Measurements from ENCODE around the gene MSH5.

Gene MSH5

DNA sequence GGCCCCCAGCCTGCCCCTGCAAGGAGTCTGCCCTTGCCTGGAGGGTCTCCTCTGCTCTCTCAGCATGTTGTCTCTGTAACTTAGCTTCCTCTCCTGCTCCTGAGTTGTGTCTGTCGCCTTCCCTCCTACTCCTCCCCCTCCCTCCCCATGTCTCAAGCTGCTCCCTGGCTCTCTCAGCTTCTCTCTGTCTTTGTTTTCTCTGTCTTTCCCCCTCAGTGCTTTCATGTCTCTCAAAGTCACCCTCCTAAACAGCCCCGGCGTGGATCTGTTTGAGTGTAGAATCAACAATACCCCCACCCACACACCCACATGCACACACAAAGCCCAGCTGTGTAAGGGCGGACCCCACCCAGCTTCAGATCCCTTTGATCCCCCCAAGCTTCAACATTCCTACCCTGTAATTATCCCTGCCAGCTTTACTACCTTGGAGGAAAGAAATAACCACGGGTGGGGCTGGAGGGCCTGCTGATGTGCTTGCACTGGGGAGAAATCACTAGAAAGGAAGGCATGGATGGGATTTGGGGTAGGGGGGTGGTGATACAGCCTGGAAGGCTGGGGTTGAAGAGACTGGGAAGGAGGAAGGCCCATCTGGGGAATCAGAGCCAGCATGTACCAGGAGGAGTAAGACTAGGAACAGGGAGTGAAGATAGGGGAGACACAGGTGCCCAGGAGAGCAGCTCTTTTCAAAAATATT lies 25.7 kb upstream of the MSH5 start:
- FAIRE-seq, result no peak

DNA sequence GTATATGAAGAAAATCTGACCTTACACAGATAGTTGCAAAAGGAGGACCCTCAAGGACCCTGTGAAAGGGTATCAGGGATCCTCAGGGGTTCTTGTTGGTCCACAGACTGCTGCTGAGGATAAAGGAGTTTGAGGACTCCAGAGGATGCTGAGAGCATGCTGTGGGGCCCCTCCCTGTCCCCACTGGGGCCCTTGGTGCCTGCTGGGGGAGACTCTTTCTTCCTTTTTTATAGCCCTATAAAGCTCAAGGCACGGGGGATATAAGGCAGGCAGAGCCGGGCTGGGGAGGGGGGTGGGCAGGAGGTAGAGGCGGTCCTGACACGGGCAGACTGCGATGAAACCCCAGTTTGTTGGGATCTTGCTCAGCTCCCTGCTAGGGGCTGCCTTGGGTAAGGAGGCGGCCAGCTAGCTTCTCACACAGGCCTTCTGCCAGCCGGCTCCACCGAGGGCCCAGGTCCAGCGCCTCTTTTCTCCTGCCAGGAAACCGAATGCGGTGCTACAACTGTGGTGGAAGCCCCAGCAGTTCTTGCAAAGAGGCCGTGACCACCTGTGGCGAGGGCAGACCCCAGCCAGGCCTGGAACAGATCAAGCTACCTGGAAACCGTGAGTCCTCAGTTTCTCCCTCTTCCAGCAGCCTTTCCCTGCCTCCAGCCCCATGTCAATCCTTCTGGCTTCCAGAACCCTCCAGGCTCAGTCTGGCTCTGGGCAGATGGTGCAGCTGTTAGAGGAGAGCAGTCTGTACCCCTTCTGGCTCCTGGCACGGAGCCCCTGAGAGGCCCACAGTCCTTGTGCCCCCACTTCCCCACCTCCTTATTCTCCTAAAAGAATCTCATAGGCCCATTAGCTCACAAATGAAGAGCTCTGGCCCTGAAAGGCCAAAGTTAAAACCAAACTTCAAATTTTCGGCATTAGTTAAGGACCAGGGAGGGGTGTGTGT lies 24.5 kb upstream of the MSH5 start, which contains the start of gene LY6G6D:
Gene LY6G6D, plus strand, starts transcription at position 327 of the 937 bp plus-strand sequence. Its CDS starts 8 bp downstream, at position 335.
- FAIRE-seq, result no peak

DNA sequence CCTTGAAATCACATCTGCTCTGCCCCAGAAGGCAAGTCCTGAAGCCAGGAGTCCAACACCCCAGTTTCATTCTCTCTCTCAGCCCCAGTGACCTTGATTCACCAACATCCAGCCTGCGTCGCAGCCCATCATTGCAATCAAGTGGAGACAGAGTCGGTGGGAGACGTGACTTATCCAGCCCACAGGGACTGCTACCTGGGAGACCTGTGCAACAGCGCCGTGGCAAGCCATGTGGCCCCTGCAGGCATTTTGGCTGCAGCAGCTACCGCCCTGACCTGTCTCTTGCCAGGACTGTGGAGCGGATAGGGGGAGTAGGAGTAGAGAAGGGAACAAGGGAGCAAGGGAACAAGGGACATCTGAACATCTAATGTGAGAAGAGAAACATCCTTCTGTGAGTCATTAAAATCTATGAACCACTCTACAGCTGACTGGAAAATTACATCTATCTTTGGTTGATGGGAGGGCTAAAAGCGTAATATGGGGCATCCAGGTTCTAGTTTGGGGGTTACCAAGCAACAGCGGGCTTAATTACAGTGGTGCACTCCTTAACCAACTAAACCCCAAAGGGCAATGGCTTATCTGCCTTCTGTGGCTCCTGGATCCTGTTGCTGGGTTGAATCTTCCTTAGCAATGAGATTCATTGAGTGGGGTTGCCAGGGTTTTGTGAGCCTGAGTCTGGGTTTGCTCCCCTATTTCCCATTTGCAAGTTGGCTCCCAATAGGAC lies 22.1 kb upstream of the MSH5 start:
- no peak for FAIRE-seq

DNA sequence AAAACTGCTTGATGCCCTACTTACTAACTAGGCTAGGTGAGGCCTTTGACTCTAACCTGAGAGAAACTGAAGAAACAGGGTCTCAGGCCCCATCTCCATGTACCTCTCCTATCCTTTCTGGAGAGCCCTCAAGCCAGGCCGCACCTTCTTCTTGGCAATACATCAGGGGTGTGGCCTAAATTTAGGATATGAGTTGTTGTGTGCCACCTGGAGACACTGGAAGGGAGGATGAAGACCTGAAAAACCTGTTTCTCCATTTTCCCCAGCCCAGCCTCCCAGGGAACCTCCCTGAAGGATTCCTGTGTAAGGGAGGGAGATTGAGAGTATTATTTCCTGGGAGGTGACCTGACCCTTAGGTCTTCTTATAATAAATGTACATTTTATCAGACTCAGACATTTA lies 21.5 kb upstream of the MSH5 start:
- no peak for FAIRE-seq

DNA sequence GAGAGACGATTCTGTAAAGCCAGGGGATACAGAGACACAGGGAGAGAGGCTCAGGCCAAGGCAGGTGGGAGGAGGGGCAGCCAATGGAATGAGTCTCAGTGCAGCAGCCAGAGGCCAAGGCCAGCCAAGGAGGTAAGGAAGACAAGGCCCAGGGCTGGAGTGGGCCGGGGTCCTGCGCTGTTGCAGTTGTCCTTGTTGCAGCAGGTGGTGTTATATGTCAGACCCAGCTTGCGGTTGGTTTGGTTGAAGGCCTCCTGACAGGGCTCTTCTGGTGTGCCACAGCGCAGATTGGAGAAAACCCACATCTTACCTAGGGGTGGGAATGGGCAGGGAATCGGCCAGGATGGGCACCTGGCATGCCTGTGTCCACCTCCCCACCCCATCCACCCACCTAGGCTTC lies 20.8 kb upstream of the MSH5 start:
- no peak for FAIRE-seq

DNA sequence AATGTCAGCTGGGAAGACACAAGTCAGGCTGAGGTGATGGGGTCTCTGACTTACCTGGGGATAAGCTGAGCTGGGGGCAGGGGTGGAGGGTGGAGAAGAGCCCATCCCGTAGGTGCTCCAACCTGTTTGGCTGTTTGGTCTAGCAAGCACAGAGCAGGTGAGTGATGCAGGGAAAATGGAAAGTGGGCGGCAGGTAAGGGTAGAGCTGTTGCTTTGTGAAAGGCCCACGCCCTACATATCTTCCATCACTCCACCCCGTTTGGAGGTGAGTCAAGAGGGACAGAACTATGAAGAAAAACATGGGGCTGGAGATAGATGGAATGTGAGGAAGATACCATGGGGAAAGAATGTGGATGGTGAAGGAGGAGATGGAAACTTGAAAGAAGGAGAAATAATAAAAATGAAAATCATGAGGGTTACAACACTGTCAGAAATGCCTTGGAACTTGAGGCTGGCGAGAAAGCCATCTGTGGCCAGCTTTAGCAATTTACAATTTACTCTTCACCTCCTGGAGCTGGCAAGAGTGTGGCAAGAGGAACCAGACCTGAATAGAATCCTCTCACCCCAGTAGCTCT lies 19.5 kb upstream of the MSH5 start:
- FAIRE-seq, result no peak

DNA sequence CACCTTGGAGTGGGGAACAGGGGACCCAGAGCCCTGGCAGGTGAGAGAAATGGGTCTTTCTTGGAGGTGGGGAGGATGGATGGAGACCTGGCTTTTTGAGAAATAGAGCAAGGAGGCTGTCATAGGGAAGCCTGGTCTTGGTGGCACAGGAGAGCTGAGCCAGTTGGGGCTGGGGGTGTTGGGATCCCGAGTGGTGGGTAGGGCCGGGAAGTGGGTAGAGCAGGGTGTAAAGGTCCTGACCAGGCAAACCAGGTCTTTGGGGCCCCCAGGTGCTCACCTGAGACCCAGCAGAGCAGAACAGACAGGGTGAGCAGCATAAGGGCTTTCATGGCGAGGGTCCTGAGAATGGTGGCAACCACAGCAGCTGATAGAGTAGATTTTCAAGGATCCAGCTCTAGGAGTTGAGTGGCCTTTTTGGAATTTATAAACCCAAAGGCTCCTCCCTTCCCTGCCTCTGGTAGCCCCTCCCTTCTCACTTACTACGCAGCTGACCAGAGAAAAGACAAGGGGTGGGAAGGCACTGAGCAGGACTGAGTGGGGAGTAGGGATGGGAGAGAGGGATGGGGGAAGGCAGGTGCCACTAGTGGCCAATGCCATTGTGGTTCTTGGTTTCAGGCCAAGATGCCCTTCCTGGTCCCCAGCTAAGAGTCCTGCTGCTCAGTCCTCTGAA lies 18.3 kb upstream of the MSH5 start, which contains the start of gene LY6G6C:
Gene LY6G6C, minus strand, starts transcription at position 396 of the 670 bp plus-strand sequence. Its CDS starts 67 bp downstream, at position 329.
- FAIRE-seq, result no peak

DNA sequence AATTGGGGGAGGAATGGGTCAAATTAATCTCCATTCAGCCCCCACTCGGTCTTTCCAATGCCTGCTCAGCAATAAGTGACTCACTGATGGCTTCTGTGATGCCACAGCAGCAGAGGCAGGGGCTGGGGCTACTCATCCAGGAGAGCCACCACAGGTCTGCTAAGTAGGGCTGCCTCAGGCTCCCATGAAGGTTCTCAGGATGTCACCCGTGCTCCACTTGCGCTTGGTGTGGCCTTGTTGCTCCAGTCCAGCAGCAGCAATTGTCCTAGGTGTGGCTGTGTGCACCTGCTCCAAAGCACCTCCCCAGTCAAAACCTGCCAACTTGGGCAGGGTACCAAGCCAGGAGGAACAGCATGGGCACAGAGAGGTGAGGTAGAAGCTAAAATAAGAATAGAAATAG lies 17.6 kb upstream of the MSH5 start:
- no peak for FAIRE-seq

DNA sequence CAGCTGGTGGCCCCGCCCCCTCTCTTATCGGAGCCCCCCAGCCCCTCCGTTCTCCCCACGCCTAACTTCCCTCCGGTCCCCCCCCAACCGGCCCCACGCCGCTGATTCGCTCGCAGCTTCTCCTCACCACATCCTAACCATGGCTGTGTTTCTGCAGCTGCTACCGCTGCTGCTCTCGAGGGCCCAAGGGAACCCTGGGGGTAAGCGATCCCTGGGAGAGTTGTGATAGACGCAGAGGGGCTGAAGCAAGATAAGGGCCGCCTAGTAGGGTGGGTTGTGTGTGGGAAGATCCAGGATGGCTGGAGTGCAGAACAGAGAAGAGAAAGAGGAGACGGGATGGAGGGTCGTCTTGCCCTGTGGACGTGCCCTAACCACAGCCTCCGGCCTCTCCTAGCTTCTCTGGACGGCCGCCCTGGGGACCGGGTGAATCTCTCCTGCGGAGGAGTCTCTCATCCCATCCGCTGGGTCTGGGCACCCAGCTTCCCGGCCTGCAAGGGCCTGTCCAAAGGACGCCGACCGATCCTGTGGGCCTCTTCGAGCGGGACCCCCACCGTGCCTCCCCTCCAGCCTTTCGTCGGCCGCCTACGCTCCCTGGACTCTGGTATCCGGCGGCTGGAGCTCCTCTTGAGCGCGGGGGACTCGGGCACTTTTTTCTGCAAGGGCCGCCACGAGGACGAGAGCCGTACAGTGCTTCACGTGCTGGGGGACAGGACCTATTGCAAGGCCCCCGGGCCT lies 16.4 kb upstream of the MSH5 start, which contains the start of gene MPIG6B:
Gene MPIG6B, plus strand, starts transcription at position 129 of the 735 bp plus-strand sequence. Its CDS starts 11 bp downstream, at position 140.
- no peak for FAIRE-seq

DNA sequence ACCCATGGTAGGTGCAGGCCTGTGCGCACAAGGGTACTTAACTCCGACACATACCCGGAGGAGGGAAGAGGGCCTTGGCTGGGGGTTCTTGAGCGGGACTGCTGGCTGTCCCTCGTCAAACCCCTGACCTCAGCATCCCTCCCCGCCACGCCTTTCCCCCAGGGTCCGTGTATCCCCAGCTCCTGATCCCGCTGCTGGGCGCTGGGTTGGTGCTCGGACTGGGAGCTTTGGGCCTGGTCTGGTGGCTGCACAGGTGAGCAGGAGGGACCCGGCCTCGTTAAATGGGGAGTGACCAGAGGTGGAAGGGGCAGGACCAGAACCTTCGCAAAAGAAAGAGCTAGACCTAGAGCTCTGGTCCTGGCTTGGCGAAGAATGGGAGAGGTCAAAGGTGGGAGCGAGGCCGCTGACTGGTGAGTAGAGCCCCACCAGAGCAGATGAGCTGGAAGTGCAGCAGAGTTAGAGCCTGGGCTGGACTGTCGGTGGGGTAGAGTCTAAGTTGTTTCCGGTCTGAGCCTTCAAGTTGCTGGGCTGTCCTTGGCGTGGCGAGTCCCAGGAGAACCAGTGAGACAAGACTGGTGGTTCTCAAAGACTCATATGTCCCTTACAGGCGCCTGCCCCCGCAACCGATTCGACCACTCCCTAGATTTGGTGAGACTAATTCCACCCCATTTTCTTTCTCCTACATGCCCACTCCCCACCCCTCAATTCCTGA lies 15.7 kb upstream of the MSH5 start:
- no peak for FAIRE-seq

DNA sequence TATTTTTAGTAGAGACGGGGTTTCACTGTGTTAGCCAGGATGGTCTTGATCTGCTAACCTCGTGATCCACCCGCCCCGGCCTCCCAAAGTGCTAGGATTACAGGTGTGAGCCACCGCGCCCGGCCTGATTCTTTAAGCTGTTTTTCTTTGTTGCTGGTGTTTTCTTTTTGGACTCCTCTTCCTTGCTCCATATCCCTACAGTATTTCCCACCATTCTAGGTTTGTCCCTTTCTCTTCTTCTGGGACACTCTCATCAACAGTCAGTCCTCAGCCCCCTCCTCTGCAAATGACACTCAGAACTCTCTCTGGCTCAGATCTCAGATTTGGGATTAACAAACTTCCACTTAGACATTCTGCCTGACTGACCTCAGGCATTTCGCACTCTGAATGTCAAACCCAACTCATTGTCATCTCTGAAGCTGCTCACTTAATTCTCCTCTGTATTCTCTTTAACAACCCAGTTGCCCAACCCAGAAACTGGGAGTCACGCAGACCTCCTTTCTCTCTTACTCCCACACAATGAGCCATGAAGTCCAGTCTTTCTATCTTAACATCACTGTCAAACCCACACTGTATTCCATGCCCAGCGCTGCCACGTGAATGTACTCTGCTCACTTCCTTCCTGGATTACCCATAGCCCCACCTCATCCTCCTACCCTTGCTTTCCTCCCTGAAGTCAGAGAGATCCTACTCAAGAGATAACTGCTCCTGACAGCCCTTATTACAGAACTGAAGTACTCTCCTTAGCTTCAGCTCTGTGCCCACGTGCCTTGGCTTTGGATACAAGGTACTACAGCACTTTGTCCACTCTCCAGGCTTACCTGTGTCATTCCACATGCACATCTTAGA lies 14.1 kb upstream of the MSH5 start:
- no peak for FAIRE-seq

DNA sequence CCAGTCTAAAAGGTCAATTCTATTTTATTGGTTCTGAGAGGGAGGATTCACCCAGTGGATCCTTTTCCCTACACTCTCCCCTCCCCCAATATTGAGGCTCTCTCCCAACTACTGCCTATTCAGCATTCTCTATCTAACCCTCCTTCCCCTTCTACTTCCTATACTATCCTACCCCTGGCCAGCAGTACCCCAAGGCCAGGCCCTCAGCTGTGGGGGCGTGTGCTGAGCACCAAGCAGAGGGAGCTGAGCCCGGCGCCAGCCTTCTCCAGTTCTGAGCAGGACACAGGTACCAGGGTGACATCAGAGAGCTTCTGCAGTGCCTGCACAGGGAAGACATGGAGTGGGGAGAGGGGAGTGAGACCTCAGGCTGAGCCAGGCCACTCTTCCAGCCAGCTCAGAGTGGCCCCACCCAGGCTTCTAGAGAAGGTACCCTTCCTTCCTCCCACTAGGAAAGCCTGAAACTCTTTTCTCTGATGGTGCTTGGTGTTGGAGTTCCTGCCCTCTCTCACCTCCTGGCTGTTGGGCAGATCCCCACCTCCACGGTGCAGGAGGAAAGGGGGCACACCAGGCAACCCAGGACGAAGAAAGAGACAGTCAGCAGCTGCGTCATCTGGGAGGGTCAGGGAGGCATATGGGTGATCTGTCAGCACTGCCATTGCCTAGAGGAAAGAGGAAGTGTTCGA lies 12.6 kb upstream of the MSH5 start:
- FAIRE-seq, result no peak

DNA sequence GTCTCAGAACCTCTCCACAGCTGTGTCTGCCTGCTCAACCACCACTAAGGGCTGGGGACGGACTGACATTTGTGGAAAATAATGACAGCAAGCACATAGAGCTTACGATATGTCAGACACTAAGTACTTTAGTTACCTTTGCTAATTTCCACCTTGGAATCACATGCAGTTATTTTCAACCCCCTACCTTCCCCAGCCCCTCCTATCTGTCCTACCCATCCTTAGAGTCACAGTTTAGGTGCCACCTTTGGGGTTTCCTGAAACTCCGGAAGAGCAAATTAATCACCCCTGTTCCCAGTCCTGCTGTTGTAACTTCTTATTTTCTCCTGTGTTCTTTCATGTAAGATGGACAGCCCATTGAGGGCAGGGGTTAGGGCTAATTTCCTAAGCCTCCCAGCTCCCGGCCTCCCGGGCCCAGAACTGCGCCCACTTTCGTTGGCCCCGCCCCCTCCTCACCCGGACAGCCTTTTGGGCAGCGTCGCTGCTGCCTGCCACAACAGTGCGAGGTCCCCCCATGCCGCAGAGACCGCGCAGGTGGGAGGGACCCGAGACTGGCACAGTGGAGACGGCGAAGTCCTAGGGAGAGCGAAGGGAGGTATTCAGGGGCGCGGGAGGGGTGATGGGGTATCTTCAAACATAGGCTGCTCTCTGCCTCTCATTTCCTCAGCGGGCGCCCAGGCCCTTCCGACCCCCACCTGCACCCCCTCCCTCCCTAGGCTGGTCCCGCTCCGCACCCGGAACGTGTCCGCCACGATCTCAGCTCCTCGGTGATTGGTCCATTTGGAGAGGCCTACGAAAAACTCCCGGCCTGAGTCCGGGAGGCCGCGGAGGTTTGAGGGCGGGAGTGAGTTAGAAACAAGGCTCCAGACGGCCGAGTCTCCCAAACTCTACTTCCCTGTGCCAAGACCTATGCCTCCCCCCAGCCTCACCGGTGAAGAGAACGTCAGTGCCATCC lies 11.8 kb upstream of the MSH5 start:
- no peak for FAIRE-seq

DNA sequence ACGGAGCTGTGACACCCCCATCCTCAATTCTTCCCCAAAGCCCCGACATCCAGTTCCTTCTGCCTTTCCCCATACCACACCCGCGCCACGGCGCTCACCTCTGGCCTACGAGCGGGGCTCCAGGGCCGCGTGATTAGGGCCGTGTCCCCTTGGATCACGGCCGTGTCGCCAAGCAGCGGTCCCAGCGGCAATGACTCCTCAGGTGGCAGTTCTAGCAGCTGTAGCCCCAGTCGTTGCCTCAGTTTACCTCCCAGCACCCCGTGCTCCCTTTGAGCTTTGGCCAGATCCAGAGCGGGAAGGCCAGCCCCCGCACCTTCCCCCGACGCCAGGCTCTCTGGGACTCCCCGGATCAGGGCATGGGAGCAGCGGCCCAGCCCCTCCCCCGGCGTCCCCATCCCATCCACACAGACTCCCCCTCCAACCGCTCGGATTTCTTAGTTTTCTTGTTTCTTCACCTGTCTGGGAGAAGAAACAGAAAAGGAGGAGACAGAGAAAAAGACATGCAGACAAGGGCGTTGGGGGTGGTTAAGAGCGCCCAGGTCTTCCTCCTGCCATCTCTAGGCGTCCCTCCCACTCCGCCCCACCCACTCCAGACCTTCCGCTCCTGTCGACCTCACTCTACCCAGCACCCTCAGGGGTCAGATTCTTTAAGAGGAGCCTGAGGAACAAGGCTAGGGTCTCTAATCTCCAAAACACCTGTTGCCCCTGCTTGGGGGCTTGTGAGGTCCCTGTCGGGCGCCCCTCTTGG lies 10.9 kb upstream of the MSH5 start, which contains the start of gene DDAH2:
Gene DDAH2, minus strand, starts transcription at position 533 of the 748 bp plus-strand sequence. Its CDS starts 138 bp downstream, at position 395.
- no peak for FAIRE-seq

DNA sequence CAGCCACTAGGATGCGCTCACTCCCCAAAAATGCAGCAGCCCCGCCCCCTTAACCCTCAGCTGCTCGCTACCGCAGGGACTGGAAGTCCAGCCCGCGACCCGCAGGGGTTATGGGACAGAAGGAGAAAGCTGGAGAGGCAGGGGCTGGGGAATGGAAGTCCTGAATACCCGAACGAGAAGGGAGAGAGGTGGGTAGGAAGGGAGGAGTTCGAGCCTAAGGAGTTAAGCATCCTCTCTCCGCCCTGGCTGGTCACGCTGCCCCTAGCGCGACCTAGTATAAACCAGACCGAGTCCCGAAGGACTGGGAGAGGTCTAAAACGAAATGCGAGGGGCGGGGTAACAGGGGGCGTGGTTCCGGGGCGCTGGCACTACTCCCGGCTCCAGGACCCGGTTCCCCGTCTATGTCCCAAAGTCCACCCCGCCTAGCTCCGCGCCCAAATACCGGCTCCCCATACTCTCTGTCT lies 10.3 kb upstream of the MSH5 start:
- FAIRE-seq, result peak; percentile 37

DNA sequence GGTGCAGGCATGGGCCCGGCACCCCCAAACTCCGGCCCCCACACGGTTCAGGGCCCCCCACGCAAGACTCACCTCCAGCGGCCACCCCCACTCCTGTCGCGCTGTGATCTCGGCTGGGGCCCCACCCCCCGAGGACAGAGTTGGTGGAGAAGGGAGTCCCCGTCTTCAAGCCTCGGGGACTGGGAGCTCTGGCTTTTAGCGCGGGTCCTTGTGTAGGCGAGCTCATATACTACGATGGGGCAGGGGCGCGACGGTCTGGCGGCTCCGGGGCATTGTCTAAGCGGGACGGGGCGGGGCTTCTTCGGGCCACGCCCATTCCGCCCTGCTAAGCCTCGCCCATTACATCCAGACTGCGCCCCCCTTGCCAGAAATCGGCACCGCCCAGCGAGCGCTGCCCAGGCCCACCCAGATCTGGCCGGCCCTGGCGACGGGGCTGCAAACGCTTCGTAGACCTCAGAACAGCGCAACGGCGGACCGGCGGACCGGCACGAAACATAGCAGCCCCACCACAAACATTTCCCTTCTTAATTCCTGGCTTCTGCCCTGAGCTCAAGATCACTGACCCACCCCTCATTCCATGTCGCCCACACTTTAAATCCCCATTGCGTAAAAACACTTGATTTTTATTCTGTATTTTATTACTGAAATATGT lies 9.7 kb upstream of the MSH5 start:
- peak; percentile 8 for FAIRE-seq
